H1 (cell line): Measurements from ENCODE around the gene KCNQ1.

Source experiments
- CHD2 ChIP-seq: IDR thresholded peaks from 2 replicates; pipeline ENCODE4 v1.6.1; 2012; ENCODE audit warnings: low read length, improper control_type of control experiment
- CREB1 ChIP-seq: IDR thresholded peaks from 2 replicates; pipeline ENCODE4 v1.6.1; 2012; ENCODE audit warnings: inconsistent platforms
- CTCF ChIP-seq, 3 experiments: IDR thresholded peaks; 1 replicate in 2 of 3; 2 replicates in 1 of 3; pipeline versions ENCODE4 v1.5.1 to v1.6.1; 2011; ENCODE audit warnings: low read length in 3 of 3, mild to moderate bottlenecking in 3 of 3, inconsistent platforms in 2 of 3, low read depth in 1 of 3, moderate library complexity in 1 of 3; ENCODE audit not compliant: insufficient read depth in 1 of 3; ENCODE audit errors: control extremely low read depth in 1 of 3
- EZH2 ChIP-seq: fragments of 200-600 bp; sonication (generic); IDR thresholded peaks from 2 replicates; pipeline ENCODE4 v1.7.1; 2012; ENCODE audit warnings: low read depth, mild to moderate bottlenecking, moderate library complexity, low read length, inconsistent platforms; ENCODE audit not compliant: severe bottlenecking
- HDAC2 ChIP-seq, 2 experiments: fragments of 300-600 bp in 1 of 2; sonication (generic) in 1 of 2; IDR thresholded peaks; 2 replicates each; pipeline ENCODE4 v1.6.1; 2011 to 2012; ENCODE audit warnings: low read depth in 2 of 2, low read length in 2 of 2, mild to moderate bottlenecking in 2 of 2, moderate library complexity in 2 of 2, borderline replicate concordance in 1 of 2, inconsistent platforms in 1 of 2
- POLR2AphosphoS5 ChIP-seq: IDR thresholded peaks from 2 replicates; pipeline ENCODE4 v1.6.1; 2011; ENCODE audit warnings: low read depth, low read length
- SRF ChIP-seq: IDR thresholded peaks from 2 replicates; pipeline ENCODE4 v1.6.1; 2011; ENCODE audit warnings: mild to moderate bottlenecking, low read depth, low read length, moderate library complexity
- TF ChIP-seq, protein P1 (sequence below): IDR thresholded peaks from 2 replicates; pipeline ENCODE4 v1.6.1; 2011; ENCODE audit warnings: low read depth, mild to moderate bottlenecking, low read length; ENCODE audit not compliant: insufficient read depth

DNA sequence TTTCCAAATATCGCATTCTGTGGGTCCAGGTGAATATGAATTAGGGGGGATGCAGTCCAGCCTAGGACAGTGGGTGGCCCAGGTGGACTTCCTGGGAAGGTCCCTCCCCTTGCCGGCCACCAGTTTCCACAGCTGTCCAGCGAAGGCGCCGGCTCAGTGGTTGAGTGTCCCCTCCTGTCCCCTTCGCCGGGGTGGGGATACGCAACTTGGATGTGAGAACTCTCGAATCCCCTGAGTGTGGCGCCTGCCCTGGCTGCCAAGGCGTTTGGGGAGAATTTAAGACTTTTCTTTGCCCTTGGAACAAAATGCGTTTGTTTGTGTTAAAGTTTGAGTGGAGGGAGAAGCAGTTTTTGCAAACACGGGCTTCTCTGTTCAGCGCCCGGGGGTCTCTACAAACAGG lies 131.3 kb downstream of the KCNQ1 start:
- TF ChIP-seq HDAC2 (IDR thresholded peaks at IDR 0.05; ENCODE audit: borderline replicate concordance in 1 of 2, low read depth in 2 of 2, low read length in 2 of 2): no peak
- no peak for TF ChIP-seq CTCF (IDR thresholded peaks at IDR 0.05; ENCODE audit: control extremely low read depth in 1 of 3, insufficient read depth in 1 of 3, low read depth in 1 of 3, low read length in 3 of 3)
- TF ChIP-seq, protein P1, sequence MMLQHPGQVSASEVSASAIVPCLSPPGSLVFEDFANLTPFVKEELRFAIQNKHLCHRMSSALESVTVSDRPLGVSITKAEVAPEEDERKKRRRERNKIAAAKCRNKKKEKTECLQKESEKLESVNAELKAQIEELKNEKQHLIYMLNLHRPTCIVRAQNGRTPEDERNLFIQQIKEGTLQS: no peak
- TF ChIP-seq SRF: no peak
- no peak for TF ChIP-seq POLR2AphosphoS5
- no peak for TF ChIP-seq CREB1
- no peak for TF ChIP-seq CHD2
- no peak for TF ChIP-seq EZH2
